Activated CD4-positive, alpha-beta T cell treated with anti-CD3 and anti-CD28 coated beads, Interleukin-2, amount 50 U/mL, for 4 hours (primary cell): ENCODE results near the gene FHOD3.

Source experiments
- DNase-seq, 2 experiments: peaks; one replicate each; pipeline ENCODE4 v3.0.0-alpha.2; 2020

FHOD3 gene

GRCh38 chr18:36387310-36387709, 89.8 kb downstream of the FHOD3 start:
- DNase-seq = no peak

GRCh38 chr18:36388310-36388709, 90.8 kb downstream of the FHOD3 start:
- no peak for DNase-seq

GRCh38 chr18:36389027-36389426, 91.5 kb downstream of the FHOD3 start:
- DNase-seq = no peak

- DNase-seq = no peak
These were observed 92.5 kb downstream of the FHOD3 start for GRCh38 chr18:36389811-36390581.

GRCh38 chr18:36391426-36392145, 94.1 kb downstream of the FHOD3 start:
- no peak for DNase-seq

GRCh38 chr18:36392164-36392978, 94.9 kb downstream of the FHOD3 start:
- DNase-seq = no peak

GRCh38 chr18:36392979-36393287, 95.4 kb downstream of the FHOD3 start:
- DNase-seq = no peak

- DNase-seq = no peak
These were observed 97.0 kb downstream of the FHOD3 start for GRCh38 chr18:36394486-36394885.

- DNase-seq = no peak
These were observed 98.7 kb downstream of the FHOD3 start for GRCh38 chr18:36396190-36396589.

- DNase-seq = no peak
These were observed 99.5 kb downstream of the FHOD3 start for GRCh38 chr18:36397033-36397432.

GRCh38 chr18:36398419-36398818, 100.9 kb downstream of the FHOD3 start:
- no peak for DNase-seq

GRCh38 chr18:36399055-36399454, 101.5 kb downstream of the FHOD3 start:
- no peak for DNase-seq

- DNase-seq = no peak
These were observed 103.9 kb downstream of the FHOD3 start for GRCh38 chr18:36401462-36401861.

- DNase-seq = no peak
These were observed 105.4 kb downstream of the FHOD3 start for GRCh38 chr18:36402765-36403396.

- no peak for DNase-seq
These were observed 106.6 kb downstream of the FHOD3 start for GRCh38 chr18:36403896-36404820.

- no peak for DNase-seq
These were observed 108.1 kb downstream of the FHOD3 start for GRCh38 chr18:36405611-36406010.

GRCh38 chr18:36406805-36407204, 109.3 kb downstream of the FHOD3 start:
- no peak for DNase-seq

- no peak for DNase-seq
These were observed 111.1 kb downstream of the FHOD3 start for GRCh38 chr18:36408606-36409005.

- no peak for DNase-seq
These were observed 112.3 kb downstream of the FHOD3 start for GRCh38 chr18:36409779-36410178.

- DNase-seq = no peak
These were observed 112.8 kb downstream of the FHOD3 start for GRCh38 chr18:36410346-36410745.

- DNase-seq = no peak
These were observed 114.2 kb downstream of the FHOD3 start for GRCh38 chr18:36411745-36412168.

GRCh38 chr18:36412778-36413177, 115.3 kb downstream of the FHOD3 start:
- no peak for DNase-seq
